HepG2 (cell line): Measurements from ENCODE around the gene FOXL3. TPM values are rescaled to one million over a fixed set of nuclear protein-coding genes. Genes with fewer than 3 reads are reported as not detected.

Experiments
- ATAC-seq: fragments of 200-7000 bp; cut with Tn5 transposase; 3 replicates; pipeline ENCODE4 v1.9.1; 2020; ENCODE audit warnings: mild to moderate bottlenecking, moderate library complexity
- BruUV-seq: library from RNA; stranded (reverse); fragments of 400-500 nt; replicated peaks from 2 replicates; lab custom pipeline; 2021; lab: Mats Ljungman, UMichigan
- CTCF ChIA-PET: fragments of 300-600 bp; formaldehyde crosslinking; extraction: SDS; loops from one replicate; lab custom pipeline; 2021; ENCODE audit warnings: low total read pairs, inconsistent platforms, low intra/inter-chr PET ratio; lab: Yijun Ruan, JAX
- POLR2A ChIA-PET: fragments of 350-600 bp; sonication (Branson Sonifier 250); formaldehyde crosslinking; loops from one replicate; lab custom pipeline; 2020; ENCODE audit warnings: antibody characterized with exemption, inconsistent platforms; lab: Yijun Ruan, JAX
- DNase-seq: peaks from one replicate; pipeline ENCODE4 v3.0.0-alpha.2; 2015; ENCODE audit warnings: low spot score
- FAIRE-seq: peaks from 3 replicates; lab custom pipeline; 2011; peaks lifted over from hg19 to GRCh38; lab: Jason Lieb, UNC
- H2AFZ ChIP-seq: one replicate; pipeline ENCODE4 v1.6.1; 2011; ENCODE audit warnings: low read length, inconsistent platforms
- H3K27ac ChIP-seq: fragments of 300-600 bp; 3 replicates; pipeline ENCODE4 v1.8.0; 2011; ENCODE audit warnings: mixed run types, mild to moderate bottlenecking, mixed read lengths, low read length, inconsistent platforms; ENCODE audit not compliant: insufficient read depth; ENCODE audit errors: extremely low read length
- H3K27me3 ChIP-seq, 2 experiments: fragments of 200-600 bp in 1 of 2; 2 replicates in 1 of 2; 3 replicates in 1 of 2; pipeline versions ENCODE4 v1.6.0 to v1.8.0; 2011; ENCODE audit warnings: low read length in 2 of 2, mild to moderate bottlenecking in 2 of 2, moderate library complexity in 2 of 2, inconsistent platforms in 1 of 2; ENCODE audit not compliant: insufficient read depth in 2 of 2, control insufficient read depth in 1 of 2
- H3K36me3 ChIP-seq, 2 experiments: fragments of 200-600 bp in 1 of 2; replicated peaks in 1 of 2; 2 replicates in 1 of 2; 3 replicates in 1 of 2; pipeline versions ENCODE4 v1.5.1 to v1.8.0; 2011; ENCODE audit warnings: low read length in 2 of 2, inconsistent platforms in 1 of 2; ENCODE audit not compliant: insufficient read depth in 2 of 2, control insufficient read depth in 1 of 2
- H3K4me1 ChIP-seq: 2 replicates; pipeline ENCODE4 v1.5.1; 2012; ENCODE audit warnings: low read length, inconsistent platforms; ENCODE audit not compliant: insufficient read depth
- H3K4me2 ChIP-seq: 2 replicates; pipeline ENCODE4 v1.6.0; 2011; ENCODE audit warnings: low read depth, low read length, inconsistent platforms
- H3K4me3 ChIP-seq, 3 experiments: fragments of 200-600 bp in 1 of 3; sonication (generic), shearing (Covaris generic) in 1 of 3; replicated peaks in 1 of 3; 2 replicates each; pipeline ENCODE4 v1.5.1; 2011 to 2016; ENCODE audit warnings: low read length in 3 of 3, inconsistent platforms in 2 of 3, low read depth in 2 of 3, mild to moderate bottlenecking in 2 of 3, control low read depth in 1 of 3, mixed read lengths in 1 of 3; ENCODE audit not compliant: insufficient read depth in 1 of 3
- H3K79me2 ChIP-seq: one replicate; pipeline ENCODE4 v1.6.1; 2011; ENCODE audit warnings: low read length, inconsistent platforms; ENCODE audit not compliant: insufficient read depth
- H3K9ac ChIP-seq: 2 replicates; pipeline ENCODE4 v1.6.0; 2011; ENCODE audit warnings: mild to moderate bottlenecking, low read depth, low read length, inconsistent platforms; ENCODE audit not compliant: insufficient read depth
- H3K9me3 ChIP-seq: 2 replicates; pipeline ENCODE4 v1.5.1; 2012; ENCODE audit warnings: mild to moderate bottlenecking, low read length
- H4K20me1 ChIP-seq: 2 replicates; pipeline ENCODE4 v1.6.0; 2011; ENCODE audit warnings: inconsistent platforms, mild to moderate bottlenecking, low read length, moderate library complexity; ENCODE audit not compliant: insufficient read depth
- DR1 ChIP-seq: sonication (generic); formaldehyde crosslinking; IDR thresholded peaks from 2 replicates; pipeline ENCODE4 v1.8.0; 2021; ENCODE audit warnings: mild to moderate bottlenecking, missing genetic modification reagents, inconsistent platforms
- FOXA1 ChIP-seq, 2 experiments: fragments of 450-650 bp in 1 of 2; sonication (generic) in 1 of 2; formaldehyde crosslinking in 1 of 2; IDR thresholded peaks; 2 replicates each; pipeline versions ENCODE4 v1.4.0 to v1.6.1; 2016 to 2020; ENCODE audit warnings: missing genetic modification reagents in 1 of 2
- JDP2 ChIP-seq: sonication (generic); formaldehyde crosslinking; IDR thresholded peaks from 2 replicates; pipeline ENCODE4 v1.8.1; 2022; ENCODE audit warnings: missing genetic modification reagents, borderline replicate concordance
- KLF12 ChIP-seq: sonication (generic); formaldehyde crosslinking; IDR thresholded peaks from 2 replicates; pipeline ENCODE4 v1.4.0; 2020; ENCODE audit warnings: missing genetic modification reagents, borderline replicate concordance
- MIER2 ChIP-seq: IDR thresholded peaks from 2 replicates; pipeline ENCODE4 v1.6.1; 2016; ENCODE audit warnings: missing biosample characterization, missing genetic modification reagents
- NFKB2 ChIP-seq: sonication (generic); formaldehyde crosslinking; IDR thresholded peaks from 2 replicates; pipeline ENCODE4 v1.4.0; 2020; ENCODE audit warnings: missing genetic modification reagents, borderline replicate concordance
- NFYC ChIP-seq: IDR thresholded peaks from 2 replicates; pipeline ENCODE4 v1.6.1; 2016; ENCODE audit warnings: missing genetic modification reagents, missing compliant biosample characterization
- PPARG ChIP-seq: conservative IDR thresholded peaks from 2 replicates; pipeline ENCODE4 v1.6.1; 2016; ENCODE audit warnings: missing biosample characterization, missing genetic modification reagents
- SRSF9 ChIP-seq: fragments of 200-400 bp; formaldehyde crosslinking; IDR thresholded peaks from 2 replicates; pipeline ENCODE4 v1.6.1; 2018; ENCODE audit warnings: borderline replicate concordance, mild to moderate bottlenecking, low read depth, low read length; ENCODE audit not compliant: insufficient read depth, poor library complexity, severe bottlenecking
- ZNF292 ChIP-seq: sonication (generic); formaldehyde crosslinking; IDR thresholded peaks from 2 replicates; pipeline ENCODE4 v1.8.1; 2022; ENCODE audit warnings: mild to moderate bottlenecking, low read depth, missing genetic modification reagents, borderline replicate concordance
- ZNF558 ChIP-seq: sonication (generic); formaldehyde crosslinking; IDR thresholded peaks from 2 replicates; pipeline ENCODE4 v1.9.0; 2022; ENCODE audit warnings: mild to moderate bottlenecking, missing genetic modification reagents, borderline replicate concordance
- ZNF704 ChIP-seq: sonication (generic); formaldehyde crosslinking; IDR thresholded peaks from 2 replicates; pipeline ENCODE4 v1.8.1; 2023; ENCODE audit warnings: mild to moderate bottlenecking, inconsistent platforms, moderate library complexity, missing genetic modification reagents, borderline replicate concordance
- ZSCAN25 ChIP-seq: sonication (generic); formaldehyde crosslinking; IDR thresholded peaks from 2 replicates; pipeline ENCODE4 v1.8.0; 2022; ENCODE audit warnings: mild to moderate bottlenecking, missing genetic modification reagents
- WGBS: methylation state at CpG from one replicate; pipeline ENCODE4 v1.1.6; 2017; ENCODE audit warnings: low lambda C conversion rate; 5-methylcytosine and 5-hydroxymethylcytosine counted together
- in situ Hi-C: cut with HindIII; loops from 2 replicates; pipeline ENCODE4 v1.10.0; 2017; ENCODE audit warnings: low pct_unique_long_range_greater_than_20kb; ENCODE audit not compliant: extremely low pct_ligation_motif_present
- intact Hi-C: fragments of 100-400 bp; cut with micrococcal nuclease; formaldehyde crosslinking; loops from one replicate; pipeline ENCODE4 v1.10.0; 2022; ENCODE audit not compliant: unreplicated experiment
- polyA plus RNA-seq, 8 experiments: library from polyadenylated mRNA; depleted of rRNA in 3 of 8; stranded (reverse) in 7 of 8; unstranded in 1 of 8; fragments of >200 nt; fragmentation: Illumina TruSeq in 4 of 8; extraction: Trizol in 4 of 8; gene quantifications; 2 replicates each; pipeline versions ENCODE4 v1.2.1 to v1.2.3, GENCODE V29; 2011 to 2016; ENCODE audit warnings: low read depth in 4 of 8, missing spikeins in 1 of 8, mixed read lengths in 1 of 8; ENCODE audit not compliant: insufficient read depth in 1 of 8
- total RNA-seq, 5 experiments: library from RNA; depleted of rRNA; stranded (reverse); fragments of >200 nt; fragmentation: Illumina TruSeq; extraction: Trizol; gene quantifications; 2 replicates each; pipeline ENCODE4 v1.2.3, GENCODE V29; 2016; ENCODE audit warnings: low read depth in 1 of 5
- TF ChIP-seq, protein P1 (sequence below): fragments of 450-650 bp; IDR thresholded peaks from 2 replicates; pipeline ENCODE4 v1.6.1; 2017; ENCODE audit warnings: mild to moderate bottlenecking
- TF ChIP-seq, protein P2 (sequence below): IDR thresholded peaks from 2 replicates; pipeline ENCODE4 v1.6.1; 2016; ENCODE audit warnings: missing biosample characterization, missing genetic modification reagents, low read depth

FOXL3 gene
- total and polyA plus RNA-seq, 2 of the 13 experiments (the other 11 are each of a cell fraction or from before 2014, with no cell fraction given), result not detected

DNA sequence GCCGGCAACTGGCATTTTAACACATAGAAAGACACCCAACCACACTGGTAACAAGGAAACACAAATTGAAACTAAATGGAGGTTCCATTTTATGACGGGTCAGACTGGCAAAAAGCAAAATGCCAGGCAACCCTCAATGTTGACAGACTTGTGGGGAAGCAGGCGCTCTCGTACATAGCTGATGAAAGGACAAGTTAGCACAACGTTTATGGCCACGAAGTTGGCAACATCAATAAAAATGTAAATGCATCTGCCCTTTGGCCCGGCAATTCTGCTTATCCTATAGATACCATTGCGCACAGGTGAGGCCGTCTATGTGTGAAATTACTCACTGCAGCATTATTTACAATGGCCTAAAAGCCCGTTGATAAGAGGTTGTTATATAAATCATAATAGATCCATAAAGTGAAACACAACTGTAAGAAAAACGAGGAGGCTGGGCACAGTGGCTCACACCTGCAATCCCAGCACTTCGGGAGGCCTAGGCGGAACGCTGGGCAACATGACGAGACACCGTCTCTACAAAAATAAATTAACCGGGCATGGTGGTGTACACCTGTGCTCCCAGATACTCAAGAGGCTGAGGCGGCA lies 39.8 kb downstream of the FOXL3 start (continued):
- no peak for TF ChIP-seq FOXA1 (IDR thresholded peaks at IDR 0.05)
- TF ChIP-seq FOXA1 (CRISPR knock-in tag; IDR thresholded peaks at IDR 0.05), result no peak
- no peak for TF ChIP-seq ZNF558 (CRISPR knock-in tag)
- TF ChIP-seq JDP2 (CRISPR knock-in tag), result no peak
- TF ChIP-seq, protein P1, sequence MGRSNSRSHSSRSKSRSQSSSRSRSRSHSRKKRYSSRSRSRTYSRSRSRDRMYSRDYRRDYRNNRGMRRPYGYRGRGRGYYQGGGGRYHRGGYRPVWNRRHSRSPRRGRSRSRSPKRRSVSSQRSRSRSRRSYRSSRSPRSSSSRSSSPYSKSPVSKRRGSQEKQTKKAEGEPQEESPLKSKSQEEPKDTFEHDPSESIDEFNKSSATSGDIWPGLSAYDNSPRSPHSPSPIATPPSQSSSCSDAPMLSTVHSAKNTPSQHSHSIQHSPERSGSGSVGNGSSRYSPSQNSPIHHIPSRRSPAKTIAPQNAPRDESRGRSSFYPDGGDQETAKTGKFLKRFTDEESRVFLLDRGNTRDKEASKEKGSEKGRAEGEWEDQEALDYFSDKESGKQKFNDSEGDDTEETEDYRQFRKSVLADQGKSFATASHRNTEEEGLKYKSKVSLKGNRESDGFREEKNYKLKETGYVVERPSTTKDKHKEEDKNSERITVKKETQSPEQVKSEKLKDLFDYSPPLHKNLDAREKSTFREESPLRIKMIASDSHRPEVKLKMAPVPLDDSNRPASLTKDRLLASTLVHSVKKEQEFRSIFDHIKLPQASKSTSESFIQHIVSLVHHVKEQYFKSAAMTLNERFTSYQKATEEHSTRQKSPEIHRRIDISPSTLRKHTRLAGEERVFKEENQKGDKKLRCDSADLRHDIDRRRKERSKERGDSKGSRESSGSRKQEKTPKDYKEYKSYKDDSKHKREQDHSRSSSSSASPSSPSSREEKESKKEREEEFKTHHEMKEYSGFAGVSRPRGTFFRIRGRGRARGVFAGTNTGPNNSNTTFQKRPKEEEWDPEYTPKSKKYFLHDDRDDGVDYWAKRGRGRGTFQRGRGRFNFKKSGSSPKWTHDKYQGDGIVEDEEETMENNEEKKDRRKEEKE, result no peak
- TF ChIP-seq SRSF9, result no peak

- H3K36me3 ChIP-seq, result no peaks in the 10 kb centered on the region
- H3K27me3 ChIP-seq, result peaks cover 1 to 18% of the 10 kb centered on the region in 2 experiments; a peak in 4 of 5 replicates
- no peak overlapping the region for H3K4me3 ChIP-seq
- WGBS, result 35% methylated on average over 15 of the region's 16 CpGs
- BruUV-seq, result no TSS peak
- FAIRE-seq (no peak), ATAC-seq (no peak), DNase-seq (no peak)
- no peak overlapping the region for H3K27ac ChIP-seq
- no peaks in the 10 kb centered on the region for H4K20me1 ChIP-seq
- intact Hi-C loops (loop anchor here (5.0 kb wide), 3 partner anchors 42 to 402 kb away; partner anchors contain the start of gene PDGFA), in situ Hi-C loops (loop anchor here (5.0 kb wide), 1 partner anchor 92 kb away; no protein-coding TSS in a partner anchor)
- H3K4me1 ChIP-seq, result peaks cover 44% of the 10 kb centered on the region
- ChIA-PET CTCF (no interaction called here), POLR2A (interaction anchor here (1.0 to 1.2 kb wide), 2 partner anchors 12 to 207 kb away, joined by 3 to 4 read pairs; no protein-coding TSS in a partner anchor)
- no peaks in the 10 kb centered on the region for H3K79me2 ChIP-seq
- H2AFZ ChIP-seq, result no peak overlapping the region
- peak overlapping the region; percentile 36 for H3K4me2 ChIP-seq
- H3K9me3 ChIP-seq, result no peaks in the 10 kb centered on the region
- no peak overlapping the region for H3K9ac ChIP-seq
- TF ChIP-seq PPARG (CRISPR knock-in tag) (no peak), ZSCAN25 (CRISPR knock-in tag) (no peak), ZNF704 (CRISPR knock-in tag) (no peak), KLF12 (CRISPR knock-in tag) (no peak), DR1 (CRISPR knock-in tag) (no peak), NFYC (CRISPR knock-in tag) (no peak), MIER2 (CRISPR knock-in tag) (no peak), ZNF292 (no peak), NFKB2 (CRISPR knock-in tag) (no peak)
- TF ChIP-seq, protein P2, sequence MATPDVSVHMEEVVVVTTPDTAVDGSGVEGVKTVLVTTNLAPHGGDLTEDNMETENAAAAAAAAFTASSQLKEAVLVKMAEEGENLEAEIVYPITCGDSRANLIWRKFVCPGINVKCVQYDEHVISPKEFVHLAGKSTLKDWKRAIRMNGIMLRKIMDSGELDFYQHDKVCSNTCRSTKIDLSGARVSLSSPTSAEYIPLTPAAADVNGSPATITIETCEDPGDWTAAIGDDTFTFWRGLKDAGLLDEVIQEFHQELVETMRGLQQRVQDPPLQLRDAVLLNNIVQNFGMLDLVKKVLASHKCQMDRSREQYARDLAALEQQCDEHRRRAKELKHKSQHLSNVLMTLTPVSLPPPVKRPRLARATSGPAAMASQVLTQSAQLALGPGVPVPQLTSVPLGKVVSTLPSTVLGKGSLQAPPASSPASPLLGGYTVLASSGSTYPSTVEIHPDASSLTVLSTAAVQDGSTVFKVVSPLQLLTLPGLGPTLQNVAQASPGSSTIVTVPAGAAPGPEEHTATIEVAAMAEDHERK (CRISPR knock-in tag), result no peak
Observed at GRCh38 chr7:330511-331230, 40.7 kb downstream of the FOXL3 start.
